Ovary (tissue), 3 donors: ENCODE measurements around the gene GPR17.

Experiments used
- POLR2A ChIP-seq: fragments of 450-650 bp; IDR thresholded peaks from one replicate; pipeline ENCODE4 v1.6.1; 2017; ENCODE audit warnings: antibody characterized with exemption, mild to moderate bottlenecking, moderate library complexity
- TF ChIP-seq, protein P1 (sequence below), 3 donors: fragments of 450-650 bp in 2 of 3; fragments of 200-600 bp in 1 of 3; IDR thresholded peaks; one replicate each; pipeline versions ENCODE4 v1.5.1 to v1.8.0; 2016 to 2022; ENCODE audit warnings: antibody characterized with exemption in 3 of 3, mild to moderate bottlenecking in 1 of 3
- donor health status: DM: no; HTN: no; CAD: no.

DNA sequence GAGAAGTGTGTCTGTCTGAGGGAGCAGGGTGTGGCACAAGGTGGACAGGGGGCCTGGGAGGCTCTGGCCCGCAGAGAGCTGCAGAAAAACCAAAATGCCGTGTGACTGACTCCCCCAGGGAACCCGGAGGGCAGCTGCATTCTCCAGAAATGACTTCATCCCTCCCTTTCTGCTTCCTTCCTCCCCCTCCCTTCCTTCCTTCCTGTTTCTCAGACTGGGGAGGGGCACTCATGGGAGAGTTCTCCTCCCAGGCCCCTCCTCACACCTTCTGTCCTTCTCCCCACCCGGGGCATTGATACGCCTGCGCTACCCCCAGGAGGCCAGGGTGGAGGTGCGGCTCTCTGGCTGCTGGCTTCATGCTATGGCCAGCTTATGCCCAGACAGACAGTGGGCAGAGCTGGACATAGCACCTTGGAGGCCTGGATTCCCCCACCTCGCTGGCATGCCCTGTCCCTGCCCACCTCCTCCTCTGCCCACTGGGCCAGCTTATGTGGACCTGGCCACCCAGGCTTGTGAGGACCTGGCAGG is 8.2 kb upstream of the GPR17 start:
- TF ChIP-seq, protein P1, sequence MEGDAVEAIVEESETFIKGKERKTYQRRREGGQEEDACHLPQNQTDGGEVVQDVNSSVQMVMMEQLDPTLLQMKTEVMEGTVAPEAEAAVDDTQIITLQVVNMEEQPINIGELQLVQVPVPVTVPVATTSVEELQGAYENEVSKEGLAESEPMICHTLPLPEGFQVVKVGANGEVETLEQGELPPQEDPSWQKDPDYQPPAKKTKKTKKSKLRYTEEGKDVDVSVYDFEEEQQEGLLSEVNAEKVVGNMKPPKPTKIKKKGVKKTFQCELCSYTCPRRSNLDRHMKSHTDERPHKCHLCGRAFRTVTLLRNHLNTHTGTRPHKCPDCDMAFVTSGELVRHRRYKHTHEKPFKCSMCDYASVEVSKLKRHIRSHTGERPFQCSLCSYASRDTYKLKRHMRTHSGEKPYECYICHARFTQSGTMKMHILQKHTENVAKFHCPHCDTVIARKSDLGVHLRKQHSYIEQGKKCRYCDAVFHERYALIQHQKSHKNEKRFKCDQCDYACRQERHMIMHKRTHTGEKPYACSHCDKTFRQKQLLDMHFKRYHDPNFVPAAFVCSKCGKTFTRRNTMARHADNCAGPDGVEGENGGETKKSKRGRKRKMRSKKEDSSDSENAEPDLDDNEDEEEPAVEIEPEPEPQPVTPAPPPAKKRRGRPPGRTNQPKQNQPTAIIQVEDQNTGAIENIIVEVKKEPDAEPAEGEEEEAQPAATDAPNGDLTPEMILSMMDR (IDR thresholded peaks at IDR 0.05), result no peak
- no peak for TF ChIP-seq POLR2A
